WERI-Rb-1 (cell line): ENCODE data around the gene CRTAP.
"Not testable (repeated sequence)": the region's sequence is repeated elsewhere in the genome, so short reads cannot be mapped to it uniquely, and the experiment has no call there.

Experiments
- DNase-seq: peaks from one replicate; pipeline ENCODE4 v3.0.0-alpha.2; 2020
- H3K27ac ChIP-seq: fragments of 250-450 bp; sonication (Bioruptor Pico); 2 replicates; pipeline ENCODE4 v1.5.1; 2020; ENCODE audit warnings: mild to moderate bottlenecking, moderate library complexity
- H3K27me3 ChIP-seq: fragments of 250-450 bp; sonication (Bioruptor Pico); 2 replicates; pipeline ENCODE4 v1.5.1; 2021; ENCODE audit warnings: mild to moderate bottlenecking, low read depth, moderate library complexity; ENCODE audit not compliant: insufficient read depth, severe bottlenecking
- H3K36me3 ChIP-seq: fragments of 250-450 bp; sonication (Bioruptor Pico); 2 replicates; pipeline ENCODE4 v1.5.1; 2020; ENCODE audit warnings: mild to moderate bottlenecking, moderate library complexity
- H3K4me3 ChIP-seq: 2 replicates; pipeline ENCODE4 v1.5.1; 2011; ENCODE audit warnings: low read depth, mild to moderate bottlenecking, control low read depth, low read length
- H3K9me3 ChIP-seq: fragments of 250-450 bp; sonication (Bioruptor Pico); 2 replicates; pipeline ENCODE4 v1.5.1; 2021; ENCODE audit warnings: mild to moderate bottlenecking, moderate library complexity; ENCODE audit not compliant: severe bottlenecking
- CTCF ChIP-seq: IDR thresholded peaks from 2 replicates; pipeline ENCODE4 v1.5.1; 2011; ENCODE audit warnings: low read depth, mild to moderate bottlenecking, control low read depth, inconsistent platforms, low read length

The CRTAP gene

GRCh38 chr3:33174095-33174494 is 60.3 kb downstream of the CRTAP start:
- Histone ChIP-seq H3K9me3 (no peaks in the 10 kb centered on the region), H3K4me3 (no peak overlapping the region), H3K27me3 (no peaks in the 10 kb centered on the region), H3K27ac (no peak overlapping the region), H3K36me3 (no peaks in the 10 kb centered on the region)
- DNase-seq = no peak
- TF ChIP-seq CTCF = no peak

GRCh38 chr3:33174711-33175414 is 61.0 kb downstream of the CRTAP start:
- no peak overlapping the region for H3K4me3 ChIP-seq
- DNase-seq = no peak
- no peaks in the 10 kb centered on the region for H3K9me3 ChIP-seq
- no peak for TF ChIP-seq CTCF
- H3K36me3 ChIP-seq = no peaks in the 10 kb centered on the region
- no peak overlapping the region for H3K27ac ChIP-seq
- no peaks in the 10 kb centered on the region for H3K27me3 ChIP-seq

- no peak overlapping the region for H3K27ac ChIP-seq
- no peak for TF ChIP-seq CTCF
Measured at GRCh38 chr3:33179132-33179531, 65.3 kb downstream of the CRTAP start.

GRCh38 chr3:33181229-33181628 is 67.4 kb downstream of the CRTAP start:
- Histone ChIP-seq H3K9me3 (no peaks in the 10 kb centered on the region), H3K27me3 (no peaks in the 10 kb centered on the region), H3K4me3 (no peak overlapping the region), H3K27ac (no peak overlapping the region), H3K36me3 (no peaks in the 10 kb centered on the region)
- TF ChIP-seq CTCF = no peak
- DNase-seq = no peak

More at GRCh38 chr3:33179132-33179531, 65.3 kb downstream of the CRTAP start:
- no peak for DNase-seq
- H3K27me3 ChIP-seq = no peaks in the 10 kb centered on the region
- H3K36me3 ChIP-seq = no peaks in the 10 kb centered on the region
- H3K9me3 ChIP-seq = no peaks in the 10 kb centered on the region
- no peak overlapping the region for H3K4me3 ChIP-seq

GRCh38 chr3:33181641-33182040 is 67.8 kb downstream of the CRTAP start:
- not testable (repeated sequence) for DNase-seq, H3K27me3 ChIP-seq, H3K9me3 ChIP-seq, H3K27ac ChIP-seq, H3K4me3 ChIP-seq, H3K36me3 ChIP-seq

- no peak for TF ChIP-seq CTCF
- H3K27ac ChIP-seq = no peak overlapping the region
- DNase-seq = no peak
- H3K9me3 ChIP-seq = no peaks in the 10 kb centered on the region
- H3K4me3 ChIP-seq = no peak overlapping the region
- H3K36me3 ChIP-seq = no peaks in the 10 kb centered on the region
- H3K27me3 ChIP-seq = no peaks in the 10 kb centered on the region
Measured at GRCh38 chr3:33184863-33185262, 71.0 kb downstream of the CRTAP start.
